ENCODE data around the gene CXCL14. TPM values are rescaled to one million over a fixed set of nuclear protein-coding genes. Genes with fewer than 3 reads are reported as not detected.

CXCL14 gene
- total RNA-seq, 4 donors from 2014 or later: 0.42 to 4.0 (median 2.6) TPM

GRCh38 chr5:135538261-135538660 lies 40.5 kb downstream of the CXCL14 start:
- no peak for DNase-seq (ENCODE audit: extremely low spot score)
- no peak overlapping the region for H3K27ac ChIP-seq (replicated peaks in 1 of 4)
- H3K4me3 ChIP-seq: no peak overlapping the region
- intact Hi-C loops (cut with DNase I): no loop called here
- H3K4me1 ChIP-seq: peaks cover 12 to 24% (median 23%) of the 10 kb centered on the region in 4 donors
- H3K36me3 ChIP-seq: no peaks in the 10 kb centered on the region
- peaks cover 0 to 98% (median 35%) of the 10 kb centered on the region in 4 donors for H3K27me3 ChIP-seq
- TF ChIP-seq POLR2A (IDR thresholded peaks at IDR 0.05; ENCODE audit: low read depth): no peak
- no peak for TF ChIP-seq CTCF (IDR thresholded peaks at IDR 0.05)
- no peak for TF ChIP-seq EP300 (IDR thresholded peaks at IDR 0.05)
- TF ChIP-seq POLR2AphosphoS5 (IDR thresholded peaks at IDR 0.05): no peak
- peaks cover 0 to 10% (median 2%) of the 10 kb centered on the region in 4 donors for H3K9me3 ChIP-seq
- 92% methylated on average over 5 of the region's 5 CpGs for WGBS

- Histone ChIP-seq H3K36me3 (no peaks in the 10 kb centered on the region), H3K9me3 (peaks cover 0 to 10% (median 2%) of the 10 kb centered on the region in 4 donors), H3K27ac (replicated peaks in 1 of 4) (no peak overlapping the region), H3K4me3 (no peak overlapping the region), H3K4me1 (peaks cover 8 to 21% (median 20%) of the 10 kb centered on the region in 4 donors), H3K27me3 (peaks cover 0 to 100% (median 37%) of the 10 kb centered on the region in 4 donors)
- TF ChIP-seq POLR2AphosphoS5 (IDR thresholded peaks at IDR 0.05) (no peak), POLR2A (IDR thresholded peaks at IDR 0.05; ENCODE audit: low read depth) (no peak), CTCF (IDR thresholded peaks at IDR 0.05) (no peak), EP300 (IDR thresholded peaks at IDR 0.05) (no peak)
- no peak for DNase-seq (ENCODE audit: extremely low spot score)
- WGBS: 81% methylated on average over 2 of the region's 2 CpGs
- intact Hi-C loops (cut with DNase I): no loop called here
Observed at GRCh38 chr5:135537745-135538144, 41.0 kb downstream of the CXCL14 start.

- no peak for DNase-seq (ENCODE audit: extremely low spot score)
- intact Hi-C loops (cut with DNase I): no loop called here
- Histone ChIP-seq H3K9me3 (peaks cover 0 to 10% (median 2%) of the 10 kb centered on the region in 4 donors), H3K4me3 (no peak overlapping the region), H3K27me3 (peaks cover 0 to 100% (median 37%) of the 10 kb centered on the region in 4 donors), H3K27ac (replicated peaks in 1 of 4) (no peak overlapping the region), H3K36me3 (no peaks in the 10 kb centered on the region), H3K4me1 (peaks cover 8 to 21% (median 20%) of the 10 kb centered on the region in 4 donors)
- TF ChIP-seq EP300 (IDR thresholded peaks at IDR 0.05) (no peak), POLR2A (IDR thresholded peaks at IDR 0.05; ENCODE audit: low read depth) (no peak), POLR2AphosphoS5 (IDR thresholded peaks at IDR 0.05) (no peak), CTCF (IDR thresholded peaks at IDR 0.05) (no peak)
- 59% methylated on average over 7 of the region's 7 CpGs for WGBS
Observed at GRCh38 chr5:135537271-135537670, 41.5 kb downstream of the CXCL14 start.

GRCh38 chr5:135535820-135536801 lies 42.7 kb downstream of the CXCL14 start, which contains the start of gene NEUROG1:
Gene NEUROG1, minus strand, starts transcription at chr5:135535964. Its CDS starts 274 bp downstream, at chr5:135535690.
- H3K27me3 ChIP-seq: peaks cover 0 to 100% (median 32%) of the 10 kb centered on the region in 4 donors
- WGBS: 4% methylated on average over 46 of the region's 74 CpGs
- no peak for DNase-seq (ENCODE audit: extremely low spot score)
- no peak within 1 kb of the TSS for H3K4me3 ChIP-seq
- TF ChIP-seq POLR2AphosphoS5 (IDR thresholded peaks at IDR 0.05): no peak
- no peak for TF ChIP-seq EP300 (IDR thresholded peaks at IDR 0.05)
- TF ChIP-seq CTCF (IDR thresholded peaks at IDR 0.05): no peak
- no peak for TF ChIP-seq POLR2A (IDR thresholded peaks at IDR 0.05; ENCODE audit: low read depth)
- intact Hi-C loops (cut with DNase I): no loop called here
- no peak within 1 kb of the TSS for H3K27ac ChIP-seq (replicated peaks in 1 of 4)
- H3K4me1 ChIP-seq: peaks cover 8 to 21% (median 20%) of the 10 kb centered on the region in 4 donors
- no peaks in the 10 kb centered on the region for H3K36me3 ChIP-seq
- H3K9me3 ChIP-seq: peaks cover 0 to 10% (median 2%) of the 10 kb centered on the region in 4 donors
